ENCODE data around the gene RASSF3. TPM values are rescaled to one million over a fixed set of nuclear protein-coding genes. Genes with fewer than 3 reads are reported as not detected.

The RASSF3 gene
- total and polyA plus RNA-seq, 12 donors, result 21.7 to 75.8 (median 39.5) TPM

DNA sequence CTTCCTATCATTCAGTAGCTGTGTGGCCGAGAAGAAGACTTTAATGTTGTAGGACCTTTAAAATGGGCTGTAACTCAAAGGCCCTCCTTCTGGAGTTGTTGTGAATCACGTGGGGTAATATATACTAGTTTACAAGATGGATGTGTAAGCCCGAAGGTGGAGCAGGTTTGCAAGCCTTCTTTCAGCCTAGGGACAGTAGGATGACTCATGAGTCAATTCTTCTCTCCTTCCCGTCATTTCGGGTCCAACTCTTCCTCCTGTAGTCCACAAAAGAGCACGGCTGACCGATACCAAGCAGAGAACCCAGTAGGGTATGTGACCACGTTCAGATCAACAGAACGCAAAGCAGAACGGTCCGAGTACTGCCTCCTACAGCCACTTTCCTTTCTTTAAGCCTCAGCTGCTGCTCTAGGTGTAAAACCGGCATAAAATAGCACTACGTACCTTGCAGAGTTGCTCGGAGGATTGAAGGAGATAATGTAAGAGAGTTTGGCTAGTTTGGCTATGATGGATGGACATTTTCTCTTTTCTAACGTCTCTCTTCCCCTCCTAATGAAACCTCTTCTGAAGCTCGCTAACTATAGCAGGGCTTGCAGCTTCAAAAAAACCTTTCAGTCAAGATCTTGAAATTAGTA lies 1.3 kb upstream of the RASSF3 start:
- H3K4me3 ChIP-seq, result peak overlapping the region in 3 of 4 donors; percentile 4 to 97 (median 96)
- WGBS, 4 donors, result 2 to 4% (median 3%) methylated on average over 16 of the region's 16 CpGs

DNA sequence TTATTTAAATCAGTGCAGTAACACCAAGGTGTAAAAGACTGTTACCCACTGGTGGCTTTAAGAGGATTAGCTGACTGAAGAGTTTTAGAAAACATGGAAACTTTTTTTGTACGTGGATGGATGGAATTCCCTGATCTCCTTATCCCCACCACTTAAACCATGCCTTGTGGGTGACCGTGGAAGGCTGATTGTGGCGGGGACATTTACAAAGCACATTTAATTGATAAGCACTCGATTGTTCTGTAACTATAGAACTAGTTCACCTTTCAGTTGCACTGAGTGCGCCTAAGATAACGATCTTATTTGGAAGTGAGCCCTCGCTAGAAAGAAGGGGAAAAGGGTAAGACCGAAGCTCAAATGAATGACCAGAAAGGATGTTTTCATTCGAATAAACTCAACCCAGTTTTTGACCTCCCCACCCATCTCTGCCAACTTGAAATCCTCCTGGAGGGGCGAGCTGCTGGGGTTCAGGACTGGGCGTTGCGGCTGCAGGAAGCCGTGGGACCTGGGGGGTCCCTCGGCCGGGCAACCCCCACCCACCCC lies 688 bp upstream of the RASSF3 start:
- H3K27me3 ChIP-seq, result no peaks in the 10 kb centered on the region
- peak overlapping the region in 3 of 4 donors; percentile 4 to 97 (median 96) for H3K4me3 ChIP-seq
- H3K27ac ChIP-seq, result peak overlapping the region; percentile 28 to 93 (median 86)
- no peaks in the 10 kb centered on the region for H3K9me3 ChIP-seq (replicated peaks in 1 of 3)
- DNase-seq, result no peak
- intact Hi-C loops (cut with DNase I), result loop anchor here (5.0 to 10.0 kb wide), 4 partner anchors 55 to 85 kb away; no protein-coding TSS in a partner anchor
- 0 to 1% (median 0%) methylated on average over 13 to 15 of the region's 15 CpGs for WGBS, 4 donors
- no peak for TF ChIP-seq POLR2A (IDR thresholded peaks at IDR 0.05)
- TF ChIP-seq, protein P1, sequence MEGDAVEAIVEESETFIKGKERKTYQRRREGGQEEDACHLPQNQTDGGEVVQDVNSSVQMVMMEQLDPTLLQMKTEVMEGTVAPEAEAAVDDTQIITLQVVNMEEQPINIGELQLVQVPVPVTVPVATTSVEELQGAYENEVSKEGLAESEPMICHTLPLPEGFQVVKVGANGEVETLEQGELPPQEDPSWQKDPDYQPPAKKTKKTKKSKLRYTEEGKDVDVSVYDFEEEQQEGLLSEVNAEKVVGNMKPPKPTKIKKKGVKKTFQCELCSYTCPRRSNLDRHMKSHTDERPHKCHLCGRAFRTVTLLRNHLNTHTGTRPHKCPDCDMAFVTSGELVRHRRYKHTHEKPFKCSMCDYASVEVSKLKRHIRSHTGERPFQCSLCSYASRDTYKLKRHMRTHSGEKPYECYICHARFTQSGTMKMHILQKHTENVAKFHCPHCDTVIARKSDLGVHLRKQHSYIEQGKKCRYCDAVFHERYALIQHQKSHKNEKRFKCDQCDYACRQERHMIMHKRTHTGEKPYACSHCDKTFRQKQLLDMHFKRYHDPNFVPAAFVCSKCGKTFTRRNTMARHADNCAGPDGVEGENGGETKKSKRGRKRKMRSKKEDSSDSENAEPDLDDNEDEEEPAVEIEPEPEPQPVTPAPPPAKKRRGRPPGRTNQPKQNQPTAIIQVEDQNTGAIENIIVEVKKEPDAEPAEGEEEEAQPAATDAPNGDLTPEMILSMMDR (IDR thresholded peaks at IDR 0.05), result no peak
- no peaks in the 10 kb centered on the region for H3K36me3 ChIP-seq (replicated peaks in 1 of 2)
- H3K4me1 ChIP-seq (replicated peaks in 1 of 2), result peaks cover 19 to 20% of the 10 kb centered on the region in 2 donors

More for the DNA sequence above, 1.3 kb upstream of the RASSF3 start:
- Histone ChIP-seq H3K27ac (peak overlapping the region; percentile 28 to 93 (median 86)), H3K4me1 (replicated peaks in 1 of 2) (peaks cover 19 to 20% of the 10 kb centered on the region in 2 donors), H3K36me3 (replicated peaks in 1 of 2) (no peaks in the 10 kb centered on the region), H3K27me3 (no peaks in the 10 kb centered on the region), H3K9me3 (replicated peaks in 1 of 3) (no peaks in the 10 kb centered on the region)
- intact Hi-C loops (cut with DNase I), result loop anchor here (10.0 kb wide), 2 partner anchors 54 to 86 kb away; no protein-coding TSS in a partner anchor
- peak; percentile 34 to 63 (median 44) for DNase-seq
- TF ChIP-seq, protein P1 (IDR thresholded peaks at IDR 0.05), result no peak
- TF ChIP-seq POLR2A (IDR thresholded peaks at IDR 0.05), result peak in 1 of 2 donors; percentile 58

DNA sequence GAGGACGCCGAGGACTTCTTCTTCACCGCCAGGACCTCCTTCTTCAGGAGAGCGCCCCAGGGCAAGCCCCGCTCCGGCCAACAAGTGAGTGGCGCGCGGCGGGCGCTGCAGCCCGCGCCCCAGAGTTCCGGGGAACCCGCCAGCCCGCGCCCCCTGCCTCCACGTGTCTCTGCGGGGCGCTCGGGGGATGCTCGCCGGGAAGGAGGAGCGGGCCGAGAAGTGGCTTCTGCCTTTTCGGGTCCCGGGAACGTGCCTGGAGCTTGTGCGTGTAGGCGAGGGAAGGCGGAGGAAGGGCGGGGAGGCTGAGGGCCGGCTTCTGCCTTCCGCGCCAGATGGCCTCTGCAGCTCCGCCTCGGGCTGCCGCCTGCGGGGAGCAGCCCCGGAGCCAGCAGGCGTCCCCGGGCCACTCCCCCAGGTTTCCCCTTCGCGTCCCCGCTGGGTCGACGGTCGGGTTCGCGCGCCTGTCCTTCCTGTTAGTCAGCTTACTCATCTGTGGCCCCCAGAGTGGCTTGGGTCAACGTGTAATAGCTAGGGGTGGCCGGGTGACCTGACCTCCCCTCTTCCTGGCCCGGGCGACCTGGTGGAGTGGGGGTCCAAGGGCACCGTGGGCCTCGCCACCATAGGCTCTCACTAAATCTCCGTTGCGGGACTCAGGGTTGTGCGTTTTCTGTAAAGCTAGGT lies 505 bp downstream of the RASSF3 start:
- Histone ChIP-seq H3K4me3 (peak overlapping the region; percentile 66 to 97 (median 94)), H3K36me3 (replicated peaks in 1 of 2) (no peaks in the 10 kb centered on the region), H3K27ac (peak overlapping the region; percentile 52 to 93 (median 86)), H3K27me3 (no peaks in the 10 kb centered on the region), H3K4me1 (replicated peaks in 1 of 2) (peaks cover 22 to 28% of the 10 kb centered on the region in 2 donors), H3K9me3 (replicated peaks in 1 of 3) (no peaks in the 10 kb centered on the region)
- intact Hi-C loops (cut with DNase I), result loop anchor here (5.0 to 10.0 kb wide), 2 partner anchors 58 to 64 kb away; no protein-coding TSS in a partner anchor
- peak; percentile 65 to 78 (median 70) for DNase-seq
- WGBS, 4 donors, result 0% methylated on average over 2 to 60 of the region's 60 CpGs
- TF ChIP-seq, protein P1 (IDR thresholded peaks at IDR 0.05), result peak in 1 of 6 experiments; percentile 6
- TF ChIP-seq POLR2A (IDR thresholded peaks at IDR 0.05), result no peak

Data from adrenal gland (tissue), 12 donors.